Fibroblast of lung (primary cell): ENCODE data around the gene SLC25A1. TPM values are rescaled to one million over a fixed set of nuclear protein-coding genes. Genes with fewer than 3 reads are reported as not detected.

ENCODE experiments used
- DNase-seq, 2 donors: peaks; one replicate each; pipeline versions ENCODE4 v3.0.0 to v3.0.0-alpha.2; 2010; ENCODE audit warnings: low read depth in 2 of 2
- H2AFZ ChIP-seq: 2 replicates; pipeline ENCODE4 v1.5.1; 2012; ENCODE audit warnings: low read length, control low read depth, inconsistent platforms
- H3K27ac ChIP-seq: 2 replicates; pipeline ENCODE4 v1.5.1; 2011; ENCODE audit warnings: low read length, control low read depth; ENCODE audit not compliant: insufficient read depth
- H3K27me3 ChIP-seq: 2 replicates; pipeline ENCODE4 v1.5.1; 2011; ENCODE audit warnings: mild to moderate bottlenecking, low read length; ENCODE audit not compliant: control insufficient read depth, insufficient read depth
- H3K36me3 ChIP-seq: 2 replicates; pipeline ENCODE4 v1.5.1; 2011; ENCODE audit warnings: low read length; ENCODE audit not compliant: control insufficient read depth, insufficient read depth
- H3K4me1 ChIP-seq: 2 replicates; pipeline ENCODE4 v1.5.1; 2011; ENCODE audit warnings: low read length; ENCODE audit not compliant: control insufficient read depth, insufficient read depth; ENCODE audit errors: extremely low read depth
- H3K4me2 ChIP-seq: 2 replicates; pipeline ENCODE4 v1.5.1; 2011; ENCODE audit warnings: low read length, control low read depth; ENCODE audit not compliant: insufficient read depth; ENCODE audit errors: extremely low read depth
- H3K4me3 ChIP-seq, 4 experiments: fragments of 200-600 bp in 1 of 4; sonication (generic) in 1 of 4; replicated peaks in 1 of 4; 2 replicates each; pipeline ENCODE4 v1.5.1; 2011 to 2016; ENCODE audit warnings: low read length in 4 of 4, low read depth in 3 of 4, mild to moderate bottlenecking in 3 of 4, control low read depth in 2 of 4, inconsistent platforms in 1 of 4, mixed read lengths in 1 of 4; ENCODE audit not compliant: insufficient read depth in 1 of 4; ENCODE audit errors: control extremely low read depth in 1 of 4
- H3K79me2 ChIP-seq: 2 replicates; pipeline ENCODE4 v1.5.1; 2012; ENCODE audit warnings: mild to moderate bottlenecking, low read length, inconsistent platforms; ENCODE audit not compliant: control insufficient read depth, insufficient read depth
- H3K9ac ChIP-seq: 2 replicates; pipeline ENCODE4 v1.5.1; 2011; ENCODE audit warnings: mild to moderate bottlenecking, low read length, control low read depth; ENCODE audit not compliant: insufficient read depth
- H3K9me3 ChIP-seq: 2 replicates; pipeline ENCODE4 v1.5.1; 2012; ENCODE audit warnings: low read depth, low read length; ENCODE audit not compliant: control insufficient read depth, insufficient read depth
- H4K20me1 ChIP-seq: 2 replicates; pipeline ENCODE4 v1.5.1; 2011; ENCODE audit warnings: low read length; ENCODE audit not compliant: control insufficient read depth, insufficient read depth; ENCODE audit errors: extremely low read depth
- EZH2 ChIP-seq: IDR thresholded peaks from 2 replicates; pipeline ENCODE4 v1.5.1; 2012; ENCODE audit warnings: low read length, control low read depth, mild to moderate bottlenecking; ENCODE audit errors: missing control alignments
- polyA plus RNA-seq, 2 donors: library from polyadenylated mRNA; depleted of rRNA in 1 of 2; stranded (reverse) in 1 of 2; unstranded in 1 of 2; fragments of >200 nt; gene quantifications; 2 replicates each; pipeline ENCODE4 v1.2.1, GENCODE V29; 2011 to 2012; ENCODE audit warnings: missing spikeins in 1 of 2
- total RNA-seq: library from RNA; depleted of rRNA; stranded (reverse); fragments of >200 nt; gene quantifications from 2 replicates; pipeline ENCODE4 v1.2.1, GENCODE V29; 2014
- TF ChIP-seq, protein P1 (sequence below), 2 donors: IDR thresholded peaks in 1 of 2; conservative IDR thresholded peaks in 1 of 2; 1 replicate in 1 of 2; 2 replicates in 1 of 2; pipeline ENCODE4 v1.5.1; 2011 to 2012; ENCODE audit warnings: low read length in 2 of 2, control low read depth in 1 of 2, inconsistent platforms in 1 of 2, low read depth in 1 of 2, mild to moderate bottlenecking in 1 of 2

Gene SLC25A1
- total and polyA plus RNA-seq, 2 donors (not counting 1 experiment from before 2014, with no cell fraction given): 56.1 to 161 TPM

DNA sequence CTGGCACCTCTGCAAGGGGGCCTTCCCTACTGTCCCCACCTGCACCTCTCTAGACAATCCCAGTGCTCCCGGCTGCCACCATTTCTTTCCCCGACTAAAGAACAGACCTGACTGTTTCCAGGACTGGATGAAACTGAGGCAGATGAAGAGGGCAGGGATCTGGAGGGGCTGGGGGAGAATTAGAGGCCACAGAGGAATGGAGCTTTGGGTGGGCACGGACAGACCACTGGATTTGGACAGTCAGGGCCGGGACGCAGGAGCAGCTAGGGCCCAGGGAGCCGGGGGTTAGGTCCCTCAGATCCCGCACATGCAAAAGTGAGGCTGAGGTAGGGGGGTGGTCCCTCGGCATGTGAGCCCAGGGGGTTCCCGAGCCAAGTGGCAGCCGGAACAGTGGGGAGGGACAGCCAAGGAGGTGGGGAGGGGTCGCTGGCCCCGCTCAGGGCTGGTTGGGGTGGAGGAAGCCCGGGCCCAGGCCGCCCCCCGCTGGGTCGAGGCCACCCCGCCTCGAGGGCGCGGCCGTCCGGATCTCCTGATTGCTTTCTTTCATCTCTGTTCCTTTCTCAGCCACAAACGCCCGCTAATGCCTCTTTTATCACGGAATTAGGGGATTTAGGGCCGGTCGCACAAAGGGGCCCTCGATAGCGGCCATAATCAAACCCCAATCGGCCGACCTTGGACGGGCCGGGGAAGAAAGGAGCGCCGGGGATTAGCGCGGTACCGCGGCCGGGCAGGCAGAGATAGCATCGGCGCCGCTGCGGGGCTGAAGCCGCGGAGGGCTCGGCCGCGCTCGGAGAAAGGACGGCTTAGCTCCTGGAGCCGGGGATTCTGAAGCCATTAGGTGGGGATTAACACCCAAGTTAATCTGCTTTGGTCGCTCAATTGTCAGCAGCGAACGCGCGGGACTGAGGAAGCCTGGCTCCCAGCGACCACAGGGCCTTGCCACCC lies 9.3 kb downstream of the SLC25A1 start:
- Histone ChIP-seq H3K4me1 (peaks cover 18% of the 10 kb centered on the region), H3K9me3 (no peaks in the 10 kb centered on the region), H3K27ac (no peak overlapping the region), H3K36me3 (no peaks in the 10 kb centered on the region), H2AFZ (peak overlapping the region; percentile 42), H4K20me1 (no peaks in the 10 kb centered on the region), H3K27me3 (peaks cover 16% of the 10 kb centered on the region), H3K4me3 (peak overlapping the region in 3 of 4 experiments; percentile 29 to 46 (median 32)), H3K9ac (peak overlapping the region; percentile 1), H3K79me2 (peaks cover 23% of the 10 kb centered on the region), H3K4me2 (peak overlapping the region; percentile 84)
- DNase-seq: no peak
- peak; percentile 55 for TF ChIP-seq EZH2
- TF ChIP-seq, protein P1, sequence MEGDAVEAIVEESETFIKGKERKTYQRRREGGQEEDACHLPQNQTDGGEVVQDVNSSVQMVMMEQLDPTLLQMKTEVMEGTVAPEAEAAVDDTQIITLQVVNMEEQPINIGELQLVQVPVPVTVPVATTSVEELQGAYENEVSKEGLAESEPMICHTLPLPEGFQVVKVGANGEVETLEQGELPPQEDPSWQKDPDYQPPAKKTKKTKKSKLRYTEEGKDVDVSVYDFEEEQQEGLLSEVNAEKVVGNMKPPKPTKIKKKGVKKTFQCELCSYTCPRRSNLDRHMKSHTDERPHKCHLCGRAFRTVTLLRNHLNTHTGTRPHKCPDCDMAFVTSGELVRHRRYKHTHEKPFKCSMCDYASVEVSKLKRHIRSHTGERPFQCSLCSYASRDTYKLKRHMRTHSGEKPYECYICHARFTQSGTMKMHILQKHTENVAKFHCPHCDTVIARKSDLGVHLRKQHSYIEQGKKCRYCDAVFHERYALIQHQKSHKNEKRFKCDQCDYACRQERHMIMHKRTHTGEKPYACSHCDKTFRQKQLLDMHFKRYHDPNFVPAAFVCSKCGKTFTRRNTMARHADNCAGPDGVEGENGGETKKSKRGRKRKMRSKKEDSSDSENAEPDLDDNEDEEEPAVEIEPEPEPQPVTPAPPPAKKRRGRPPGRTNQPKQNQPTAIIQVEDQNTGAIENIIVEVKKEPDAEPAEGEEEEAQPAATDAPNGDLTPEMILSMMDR (conservative IDR thresholded peaks at IDR 0.05 in 1 of 2, IDR thresholded peaks at IDR 0.05 in 1 of 2; ENCODE audit: low read depth in 1 of 2, low read length in 2 of 2): no peak

DNA sequence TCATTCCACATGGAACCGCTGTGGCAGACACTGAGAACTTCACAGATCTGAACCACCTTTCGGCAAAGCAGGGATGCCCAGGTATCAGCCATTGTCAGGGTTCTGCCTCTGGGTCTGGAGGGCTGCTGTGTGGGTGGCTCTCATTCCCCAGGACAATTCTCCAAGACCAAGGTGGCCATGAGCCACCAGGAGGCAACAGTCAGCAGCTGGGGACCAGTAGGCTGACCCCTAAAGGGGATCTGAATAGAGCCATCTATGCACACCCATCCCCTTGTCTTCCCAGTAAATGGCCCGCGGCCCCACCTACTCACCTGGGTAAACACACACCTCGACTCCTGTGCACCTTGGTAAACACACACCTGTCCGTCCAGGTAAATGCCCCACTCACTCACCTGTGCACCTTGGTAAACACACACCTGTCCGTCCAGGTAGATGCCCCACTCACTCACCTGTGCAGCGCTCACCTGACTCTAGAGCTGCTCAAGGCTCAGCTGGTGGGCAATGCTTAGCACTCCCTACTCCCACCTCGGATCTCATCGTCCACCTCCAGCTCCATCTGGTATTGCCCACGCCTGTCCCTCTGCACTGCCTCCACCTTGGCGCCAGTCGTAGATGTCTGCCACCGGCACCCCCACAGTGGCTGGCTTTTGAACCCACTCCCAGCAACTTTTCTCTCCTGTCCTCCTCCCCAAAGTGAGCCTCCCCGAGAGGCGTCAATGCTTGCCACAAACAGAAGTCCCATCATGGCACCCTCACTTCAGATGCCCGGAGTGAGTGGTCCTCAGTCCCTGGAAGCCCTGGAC lies 10.2 kb downstream of the SLC25A1 start:
- TF ChIP-seq, protein P1 (conservative IDR thresholded peaks at IDR 0.05 in 1 of 2, IDR thresholded peaks at IDR 0.05 in 1 of 2; ENCODE audit: low read depth in 1 of 2, low read length in 2 of 2): no peak
- no peak overlapping the region for H2AFZ ChIP-seq
- no peak overlapping the region for H3K4me2 ChIP-seq
- H3K4me1 ChIP-seq: peaks cover 16% of the 10 kb centered on the region
- H3K4me3 ChIP-seq: no peak overlapping the region
- H4K20me1 ChIP-seq: no peaks in the 10 kb centered on the region
- H3K9me3 ChIP-seq: no peaks in the 10 kb centered on the region
- peaks cover 16% of the 10 kb centered on the region for H3K27me3 ChIP-seq
- H3K27ac ChIP-seq: no peak overlapping the region
- no peaks in the 10 kb centered on the region for H3K36me3 ChIP-seq
- peaks cover 18% of the 10 kb centered on the region for H3K79me2 ChIP-seq
- no peak for DNase-seq
- no peak overlapping the region for H3K9ac ChIP-seq
